ENCODE measurements around the gene ATG101. TPM values are rescaled to one million over a fixed set of nuclear protein-coding genes. Genes with fewer than 3 reads are reported as not detected.

Gene ATG101
- polyA plus RNA-seq, 2 donors = 16.3 to 43.0 TPM

GRCh38 chr12:52050116-52050757 lies 19.5 kb upstream of the ATG101 start:
- Histone ChIP-seq H3K4me1 (ENCODE audit: control insufficient read depth in 2 of 2, insufficient read depth in 2 of 2, low read length in 1 of 2) (peaks cover 8 to 21% of the 10 kb centered on the region in 2 donors), H3K27me3 (ENCODE audit: control insufficient read depth in 1 of 2, insufficient read depth in 2 of 2, low read length in 2 of 2) (no peaks in the 10 kb centered on the region), H3K27ac (ENCODE audit: low read depth in 2 of 2, low read length in 1 of 2) (peak overlapping the region; percentile 94), H3K9me3 (ENCODE audit: control insufficient read depth in 2 of 2, insufficient read depth in 1 of 2, low read depth in 1 of 2, low read length in 1 of 2) (no peaks in the 10 kb centered on the region), H3K4me3 (ENCODE audit: low read depth in 1 of 2, low read length in 2 of 2) (peak overlapping the region; percentile 32 to 47), H3K36me3 (ENCODE audit: control insufficient read depth in 2 of 2, insufficient read depth in 2 of 2, low read length in 1 of 2) (no peaks in the 10 kb centered on the region)
- 22% methylated on average over 16 of the region's 16 CpGs for WGBS, 2 donors

GRCh38 chr12:52050758-52051541 lies 18.8 kb upstream of the ATG101 start, which contains the start of gene NR4A1:
TSS of gene NR4A1 (plus strand) at chr12:52051442. CDS start at chr12:52054329, 2,887 bp downstream.
- H3K36me3 ChIP-seq (ENCODE audit: control insufficient read depth in 2 of 2, insufficient read depth in 2 of 2, low read length in 1 of 2) = no peaks in the 10 kb centered on the region
- peak within 1 kb of the TSS; percentile 94 for H3K27ac ChIP-seq (ENCODE audit: low read depth in 2 of 2, low read length in 1 of 2)
- 0 to 1% methylated on average over 66 to 77 of the region's 77 CpGs for WGBS, 2 donors
- peak within 1 kb of the TSS; percentile 32 to 53 for H3K4me3 ChIP-seq (ENCODE audit: low read depth in 1 of 2, low read length in 2 of 2)
- no peaks in the 10 kb centered on the region for H3K27me3 ChIP-seq (ENCODE audit: control insufficient read depth in 1 of 2, insufficient read depth in 2 of 2, low read length in 2 of 2)
- H3K9me3 ChIP-seq (ENCODE audit: control insufficient read depth in 2 of 2, insufficient read depth in 1 of 2, low read depth in 1 of 2, low read length in 1 of 2) = no peaks in the 10 kb centered on the region
- peaks cover 5 to 15% of the 10 kb centered on the region in 2 donors for H3K4me1 ChIP-seq (ENCODE audit: control insufficient read depth in 2 of 2, insufficient read depth in 2 of 2, low read length in 1 of 2)

- Histone ChIP-seq H3K27me3 (ENCODE audit: control insufficient read depth in 1 of 2, insufficient read depth in 2 of 2, low read length in 2 of 2) (no peaks in the 10 kb centered on the region), H3K36me3 (ENCODE audit: control insufficient read depth in 2 of 2, insufficient read depth in 2 of 2, low read length in 1 of 2) (peaks cover 0 to 5% of the 10 kb centered on the region in 2 donors), H3K4me1 (ENCODE audit: control insufficient read depth in 2 of 2, insufficient read depth in 2 of 2, low read length in 1 of 2) (peaks cover 4 to 12% of the 10 kb centered on the region in 2 donors), H3K4me3 (ENCODE audit: low read depth in 1 of 2, low read length in 2 of 2) (peak overlapping the region; percentile 32 to 53), H3K27ac (ENCODE audit: low read depth in 2 of 2, low read length in 1 of 2) (peak overlapping the region; percentile 85 to 91), H3K9me3 (ENCODE audit: control insufficient read depth in 2 of 2, insufficient read depth in 1 of 2, low read depth in 1 of 2, low read length in 1 of 2) (no peaks in the 10 kb centered on the region)
- WGBS, 2 donors = 43 to 45% methylated on average over 7 of the region's 7 CpGs
These were observed 17.2 kb upstream of the ATG101 start for GRCh38 chr12:52052468-52053186.

- peaks cover 0 to 7% of the 10 kb centered on the region in 2 donors for H3K36me3 ChIP-seq (ENCODE audit: control insufficient read depth in 2 of 2, insufficient read depth in 2 of 2, low read length in 1 of 2)
- no peak overlapping the region for H3K4me3 ChIP-seq (ENCODE audit: low read depth in 1 of 2, low read length in 2 of 2)
- no peaks in the 10 kb centered on the region for H3K27me3 ChIP-seq (ENCODE audit: control insufficient read depth in 1 of 2, insufficient read depth in 2 of 2, low read length in 2 of 2)
- H3K4me1 ChIP-seq (ENCODE audit: control insufficient read depth in 2 of 2, insufficient read depth in 2 of 2, low read length in 1 of 2) = peaks cover 4 to 12% of the 10 kb centered on the region in 2 donors
- H3K9me3 ChIP-seq (ENCODE audit: control insufficient read depth in 2 of 2, insufficient read depth in 1 of 2, low read depth in 1 of 2, low read length in 1 of 2) = no peaks in the 10 kb centered on the region
- H3K27ac ChIP-seq (ENCODE audit: low read depth in 2 of 2, low read length in 1 of 2) = peak overlapping the region in 1 of 2 donors; percentile 16
- 80 to 82% methylated on average over 9 of the region's 9 CpGs for WGBS, 2 donors
These were observed 16.1 kb upstream of the ATG101 start for GRCh38 chr12:52053536-52054209.

DNA sequence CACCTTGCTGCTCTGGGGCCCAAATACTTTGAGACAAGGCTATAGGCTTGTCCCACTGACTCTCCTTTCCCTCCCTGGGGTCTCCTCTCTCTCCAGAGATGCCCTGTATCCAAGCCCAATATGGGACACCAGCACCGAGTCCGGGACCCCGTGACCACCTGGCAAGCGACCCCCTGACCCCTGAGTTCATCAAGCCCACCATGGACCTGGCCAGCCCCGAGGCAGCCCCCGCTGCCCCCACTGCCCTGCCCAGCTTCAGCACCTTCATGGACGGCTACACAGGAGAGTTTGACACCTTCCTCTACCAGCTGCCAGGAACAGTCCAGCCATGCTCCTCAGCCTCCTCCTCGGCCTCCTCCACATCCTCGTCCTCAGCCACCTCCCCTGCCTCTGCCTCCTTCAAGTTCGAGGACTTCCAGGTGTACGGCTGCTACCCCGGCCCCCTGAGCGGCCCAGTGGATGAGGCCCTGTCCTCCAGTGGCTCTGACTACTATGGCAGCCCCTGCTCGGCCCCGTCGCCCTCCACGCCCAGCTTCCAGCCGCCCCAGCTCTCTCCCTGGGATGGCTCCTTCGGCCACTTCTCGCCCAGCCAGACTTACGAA lies 15.4 kb upstream of the ATG101 start:
- Histone ChIP-seq H3K4me3 (ENCODE audit: low read depth in 1 of 2, low read length in 2 of 2) (no peak overlapping the region), H3K27ac (ENCODE audit: low read depth in 2 of 2, low read length in 1 of 2) (peak overlapping the region in 1 of 2 donors; percentile 1), H3K4me1 (ENCODE audit: control insufficient read depth in 2 of 2, insufficient read depth in 2 of 2, low read length in 1 of 2) (peaks cover 4 to 12% of the 10 kb centered on the region in 2 donors), H3K36me3 (ENCODE audit: control insufficient read depth in 2 of 2, insufficient read depth in 2 of 2, low read length in 1 of 2) (peaks cover 0 to 9% of the 10 kb centered on the region in 2 donors), H3K9me3 (ENCODE audit: control insufficient read depth in 2 of 2, insufficient read depth in 1 of 2, low read depth in 1 of 2, low read length in 1 of 2) (no peaks in the 10 kb centered on the region), H3K27me3 (ENCODE audit: control insufficient read depth in 1 of 2, insufficient read depth in 2 of 2, low read length in 2 of 2) (no peaks in the 10 kb centered on the region)
- 90 to 91% methylated on average over 21 of the region's 21 CpGs for WGBS, 2 donors

GRCh38 chr12:52054833-52055730 lies 14.7 kb upstream of the ATG101 start:
- Histone ChIP-seq H3K36me3 (ENCODE audit: control insufficient read depth in 2 of 2, insufficient read depth in 2 of 2, low read length in 1 of 2) (peaks cover 0 to 9% of the 10 kb centered on the region in 2 donors), H3K27ac (ENCODE audit: low read depth in 2 of 2, low read length in 1 of 2) (peak overlapping the region in 1 of 2 donors; percentile 1), H3K4me1 (ENCODE audit: control insufficient read depth in 2 of 2, insufficient read depth in 2 of 2, low read length in 1 of 2) (peaks cover 4 to 12% of the 10 kb centered on the region in 2 donors), H3K9me3 (ENCODE audit: control insufficient read depth in 2 of 2, insufficient read depth in 1 of 2, low read depth in 1 of 2, low read length in 1 of 2) (no peaks in the 10 kb centered on the region), H3K27me3 (ENCODE audit: control insufficient read depth in 1 of 2, insufficient read depth in 2 of 2, low read length in 2 of 2) (no peaks in the 10 kb centered on the region), H3K4me3 (ENCODE audit: low read depth in 1 of 2, low read length in 2 of 2) (no peak overlapping the region)
- 91 to 93% methylated on average over 21 of the region's 21 CpGs for WGBS, 2 donors

DNA sequence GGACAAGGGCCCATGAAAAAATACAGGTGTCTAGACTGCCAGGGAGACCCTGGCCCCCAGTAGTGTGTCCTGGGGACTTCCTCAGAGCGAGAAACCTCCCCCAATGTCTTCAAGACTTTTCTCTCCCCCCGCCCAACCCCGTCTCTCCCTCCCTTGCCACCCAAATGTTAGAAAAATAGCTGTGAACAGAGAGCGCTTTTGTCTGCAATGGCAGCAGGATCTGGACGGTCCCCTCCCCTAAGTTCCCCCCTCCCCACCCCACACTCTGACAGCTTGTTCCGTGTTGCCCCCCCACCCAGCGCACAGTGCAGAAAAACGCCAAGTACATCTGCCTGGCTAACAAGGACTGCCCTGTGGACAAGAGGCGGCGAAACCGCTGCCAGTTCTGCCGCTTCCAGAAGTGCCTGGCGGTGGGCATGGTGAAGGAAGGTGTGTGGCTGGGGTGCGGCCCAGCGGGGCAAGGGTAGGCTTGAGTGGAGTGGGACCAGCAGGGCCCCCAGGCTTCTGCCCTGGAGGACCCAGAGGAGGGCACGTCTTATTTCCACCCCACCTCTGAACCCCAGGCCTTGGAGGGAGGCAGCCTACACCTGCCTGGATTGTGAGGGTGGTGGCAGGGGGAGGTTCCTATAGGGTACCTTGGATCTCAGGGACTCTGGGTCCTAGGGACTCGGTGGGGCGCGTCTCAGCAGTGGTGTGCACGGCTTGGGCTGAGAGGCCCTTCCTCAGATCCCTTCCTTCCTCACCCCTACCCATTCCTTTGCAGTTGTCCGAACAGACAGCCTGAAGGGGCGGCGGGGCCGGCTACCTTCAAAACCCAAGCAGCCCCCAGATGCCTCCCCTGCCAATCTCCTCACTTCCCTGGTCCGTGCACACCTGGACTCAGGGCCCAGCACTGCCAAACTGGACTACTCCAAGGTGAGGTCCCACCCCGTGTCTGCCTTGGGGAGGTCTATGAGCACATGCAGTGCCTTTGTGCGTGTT lies 13.8 kb upstream of the ATG101 start:
- H3K27ac ChIP-seq (ENCODE audit: low read depth in 2 of 2, low read length in 1 of 2) = peak overlapping the region in 1 of 2 donors; percentile 11
- H3K36me3 ChIP-seq (ENCODE audit: control insufficient read depth in 2 of 2, insufficient read depth in 2 of 2, low read length in 1 of 2) = peaks cover 0 to 9% of the 10 kb centered on the region in 2 donors
- no peaks in the 10 kb centered on the region for H3K27me3 ChIP-seq (ENCODE audit: control insufficient read depth in 1 of 2, insufficient read depth in 2 of 2, low read length in 2 of 2)
- H3K4me1 ChIP-seq (ENCODE audit: control insufficient read depth in 2 of 2, insufficient read depth in 2 of 2, low read length in 1 of 2) = peaks cover 0 to 7% of the 10 kb centered on the region in 2 donors
- H3K4me3 ChIP-seq (ENCODE audit: low read depth in 1 of 2, low read length in 2 of 2) = no peak overlapping the region
- 85 to 88% methylated on average over 24 to 27 of the region's 27 CpGs for WGBS, 2 donors
- H3K9me3 ChIP-seq (ENCODE audit: control insufficient read depth in 2 of 2, insufficient read depth in 1 of 2, low read depth in 1 of 2, low read length in 1 of 2) = no peaks in the 10 kb centered on the region
